B cell (primary cell): ENCODE measurements around the gene DYNLT1. TPM values are rescaled to one million over a fixed set of nuclear protein-coding genes. Genes with fewer than 3 reads are reported as not detected.

Experiments used
- ATAC-seq: fragments of 200-7000 bp; cut with Tn5 transposase; one replicate; pipeline ENCODE4 v1.10.0; 2021; ENCODE audit warnings: low read depth, mild to moderate bottlenecking, moderate number of reproducible peaks, moderate library complexity
- CTCF ChIA-PET: fragments of 350-600 bp; sonication (Branson Sonifier 250); formaldehyde crosslinking; loops from one replicate; lab custom pipeline; 2021; ENCODE audit warnings: antibody characterized with exemption, inconsistent platforms; lab: Charles Lee
- POLR2A ChIA-PET: fragments of 350-600 bp; sonication (Branson Sonifier 250); formaldehyde crosslinking; loops from one replicate; lab custom pipeline; 2021; ENCODE audit warnings: antibody characterized with exemption; lab: Charles Lee
- DNase-seq: peaks from one replicate; pipeline ENCODE4 v3.0.0; 2013
- H2AFZ ChIP-seq: 2 replicates; pipeline ENCODE4 v1.6.1; 2012; ENCODE audit warnings: mild to moderate bottlenecking, low read depth, low read length; ENCODE audit not compliant: insufficient read depth, poor library complexity, severe bottlenecking
- H3K27ac ChIP-seq, 2 donors: 1 replicate in 1 of 2; 2 replicates in 1 of 2; pipeline ENCODE4 v1.5.1; 2012 to 2013; ENCODE audit warnings: low read length in 2 of 2, mild to moderate bottlenecking in 2 of 2, moderate library complexity in 1 of 2
- H3K27me3 ChIP-seq, 4 experiments: fragments of 200-600 bp in 1 of 4; sonication (generic) in 1 of 4; replicated peaks in 1 of 4; 1 replicate in 2 of 4; 2 replicates in 2 of 4; pipeline versions ENCODE4 v1.6.1 to v1.7.0; 2013 to 2016; ENCODE audit warnings: low read length in 3 of 4, mild to moderate bottlenecking in 2 of 4, mixed read lengths in 1 of 4, moderate library complexity in 1 of 4; ENCODE audit not compliant: insufficient read depth in 4 of 4, control insufficient read depth in 3 of 4; ENCODE audit errors: control extremely low read depth in 1 of 4
- H3K36me3 ChIP-seq, 2 experiments: replicated peaks in 1 of 2; 1 replicate in 1 of 2; 2 replicates in 1 of 2; pipeline versions ENCODE4 v1.6.1 to v1.7.1; 2013; ENCODE audit warnings: low read length in 1 of 2; ENCODE audit not compliant: insufficient read depth in 2 of 2, control insufficient read depth in 1 of 2; ENCODE audit errors: control extremely low read depth in 1 of 2, extremely low read depth in 1 of 2
- H3K4me1 ChIP-seq, 2 donors: fragments of 200-600 bp in 1 of 2; sonication (generic) in 1 of 2; 1 replicate in 1 of 2; 2 replicates in 1 of 2; pipeline versions ENCODE4 v1.5.1 to v1.6.1; 2013 to 2017; ENCODE audit warnings: low read length in 2 of 2; ENCODE audit not compliant: control insufficient read depth in 2 of 2, insufficient read depth in 2 of 2
- H3K4me2 ChIP-seq: replicated peaks from 2 replicates; pipeline ENCODE3; 2012; ENCODE audit warnings: mild to moderate bottlenecking, low read depth, low read length; ENCODE audit not compliant: poor library complexity, severe bottlenecking
- H3K4me3 ChIP-seq, 5 experiments: fragments of 200-600 bp in 1 of 5; sonication (generic) in 1 of 5; 1 replicate in 3 of 5; 2 replicates in 2 of 5; pipeline versions ENCODE4 v1.5.1 to v1.7.0; 2011 to 2016; ENCODE audit warnings: low read length in 4 of 5, mild to moderate bottlenecking in 4 of 5, low read depth in 2 of 5, control low read depth in 1 of 5, moderate library complexity in 1 of 5; ENCODE audit not compliant: insufficient read depth in 1 of 5; ENCODE audit errors: control extremely low read depth in 1 of 5, extremely low read depth in 1 of 5
- H3K79me2 ChIP-seq: fragments of 200-600 bp; sonication (generic); one replicate; pipeline ENCODE4 v1.6.0; 2016; ENCODE audit warnings: low read length; ENCODE audit not compliant: control insufficient read depth, insufficient read depth
- H3K9ac ChIP-seq: fragments of 200-600 bp; sonication (generic); 2 replicates; pipeline ENCODE4 v1.6.1; 2017; ENCODE audit warnings: mild to moderate bottlenecking, low read length, moderate library complexity
- H3K9me3 ChIP-seq, 3 donors: one replicate each; pipeline versions ENCODE4 v1.6.1 to v1.7.1; 2013; ENCODE audit warnings: low read length in 2 of 3; ENCODE audit not compliant: control insufficient read depth in 2 of 3, insufficient read depth in 1 of 3; ENCODE audit errors: control extremely low read depth in 1 of 3
- H4K20me1 ChIP-seq: 2 replicates; pipeline ENCODE4 v1.6.0; 2012; ENCODE audit warnings: mild to moderate bottlenecking, low read length; ENCODE audit not compliant: insufficient read depth, control insufficient read depth, poor library complexity, severe bottlenecking
- H3K27ac Mint-ChIP-seq: one replicate; pipeline ENCODE4 v1.8.0; 2021; ENCODE audit warnings: mixed read lengths
- H3K27me3 Mint-ChIP-seq: one replicate; pipeline ENCODE4 v1.8.0; 2021; ENCODE audit warnings: mixed read lengths
- H3K4me1 Mint-ChIP-seq: one replicate; pipeline ENCODE4 v1.8.0; 2021; ENCODE audit warnings: mixed read lengths
- H3K4me3 Mint-ChIP-seq: one replicate; pipeline ENCODE4 v1.8.0; 2021; ENCODE audit warnings: mixed read lengths
- H3K9me3 Mint-ChIP-seq: one replicate; pipeline ENCODE4 v1.8.0; 2022; ENCODE audit warnings: mixed read lengths; ENCODE audit not compliant: insufficient read depth
- CTCF ChIP-seq: fragments of 200-600 bp; IDR thresholded peaks from one replicate; pipeline ENCODE4 v1.8.0; 2022; ENCODE audit warnings: antibody characterized with exemption, mild to moderate bottlenecking
- EZH2 ChIP-seq: IDR thresholded peaks from 2 replicates; pipeline ENCODE4 v1.6.1; 2012; ENCODE audit warnings: borderline replicate concordance, low read depth, mild to moderate bottlenecking, moderate library complexity, low read length; ENCODE audit not compliant: insufficient read depth, poor library complexity, severe bottlenecking
- WGBS: methylation state at CpG from one replicate; pipeline ENCODE4 v1.1.5; 2013; ENCODE audit warnings: missing lambda C conversion rate; ENCODE audit not compliant: insufficient coverage; 5-methylcytosine and 5-hydroxymethylcytosine counted together
- intact Hi-C: fragments of 100-400 bp; cut with micrococcal nuclease; formaldehyde crosslinking; loops from one replicate; pipeline ENCODE4 v1.10.0; 2022
- polyA plus RNA-seq: library from polyadenylated mRNA; depleted of rRNA; stranded (reverse); fragments of >200 nt; gene quantifications from 2 replicates; pipeline ENCODE4 v1.2.3, GENCODE V29; 2012
- total RNA-seq, 2 donors: library from RNA; stranded (reverse); fragments of 120-200 nt in 1 of 2; gene quantifications; 1 replicate in 1 of 2; 2 replicates in 1 of 2; pipeline versions ENCODE4 v1.2.3 to v1.2.4, GENCODE V29; 2013 to 2022

DYNLT1 gene
- total and polyA plus RNA-seq, 2 donors (not counting 1 experiment from before 2014, with no cell fraction given) = 34.8 to 62.6 TPM

- Histone ChIP-seq H3K36me3 (no peaks in the 10 kb centered on the region), H4K20me1 (no peaks in the 10 kb centered on the region), H3K4me2 (peak overlapping the region; percentile 17), H2AFZ (no peak overlapping the region), H3K79me2 (no peaks in the 10 kb centered on the region), H3K9me3 (no peaks in the 10 kb centered on the region), H3K27me3 (peaks cover 0 to 13% (median 5%) of the 10 kb centered on the region in 4 experiments), H3K27ac (peak overlapping the region in 1 of 2 donors; percentile 24), H3K4me1 (peaks cover 16 to 29% of the 10 kb centered on the region in 2 donors), H3K4me3 (no peak overlapping the region), H3K9ac (no peak overlapping the region)
- Mint-ChIP-seq H3K27ac (peak overlapping the region; percentile 70), H3K4me3 (no peak overlapping the region), H3K27me3 (peaks cover 5% of the 10 kb centered on the region), H3K9me3 (no peaks in the 10 kb centered on the region), H3K4me1 (peaks cover 16% of the 10 kb centered on the region)
- POLR2A ChIA-PET = interaction anchor here (0.5 kb wide), 1 partner anchor 148 kb away, joined by 3 read pairs; no protein-coding TSS in a partner anchor
- peak; percentile 58 for ATAC-seq
- peak; percentile 55 for DNase-seq
- no peak for TF ChIP-seq EZH2
- no peak for TF ChIP-seq CTCF
- WGBS = 68% methylated on average over 12 of the region's 14 CpGs
- CTCF ChIA-PET = interaction anchor here (1.6 kb wide), 1 partner anchor 24 kb away, joined by 3 read pairs; no protein-coding TSS in a partner anchor
- intact Hi-C loops = no loop called here
These were observed 22.3 kb upstream of the DYNLT1 start for GRCh38 chr6:158666628-158667359.

- H4K20me1 ChIP-seq = no peaks in the 10 kb centered on the region
- Mint-ChIP-seq H3K9me3 (no peaks in the 10 kb centered on the region), H3K27me3 (peaks cover 5% of the 10 kb centered on the region), H3K4me1 (peaks cover 19% of the 10 kb centered on the region), H3K4me3 (no peak overlapping the region), H3K27ac (no peak overlapping the region)
- ChIA-PET POLR2A (no interaction called here), CTCF (interaction anchor here (0.6 kb wide), 1 partner anchor 123 kb away, joined by 5 read pairs; no protein-coding TSS in a partner anchor)
- ATAC-seq (no peak), DNase-seq (no peak)
- H3K36me3 ChIP-seq = no peaks in the 10 kb centered on the region
- no peak overlapping the region for H2AFZ ChIP-seq
- WGBS = 98% methylated on average over 17 of the region's 18 CpGs
- H3K9ac ChIP-seq = no peak overlapping the region
- peaks cover 19 to 34% of the 10 kb centered on the region in 2 donors for H3K4me1 ChIP-seq
- no peak overlapping the region for H3K4me3 ChIP-seq
- H3K79me2 ChIP-seq = no peaks in the 10 kb centered on the region
- no peak overlapping the region for H3K27ac ChIP-seq
- TF ChIP-seq CTCF = no peak
- TF ChIP-seq EZH2 = no peak
- H3K9me3 ChIP-seq = no peaks in the 10 kb centered on the region
- peaks cover 0 to 13% (median 5%) of the 10 kb centered on the region in 4 experiments for H3K27me3 ChIP-seq
- intact Hi-C loops = no loop called here
- no peak overlapping the region for H3K4me2 ChIP-seq
These were observed 20.8 kb upstream of the DYNLT1 start for GRCh38 chr6:158665332-158665731.
